Fibroblast of pulmonary artery (primary cell): ENCODE data around the gene RFPL2.

ENCODE experiments used
- DNase-seq: peaks from one replicate; pipeline ENCODE4 v3.0.0-alpha.2; 2010; ENCODE audit warnings: low read depth
- H3K4me3 ChIP-seq: replicated peaks from 2 replicates; pipeline ENCODE4 v1.5.1; 2011; ENCODE audit warnings: low read depth, mild to moderate bottlenecking, control low read depth, low read length, moderate library complexity
- TF ChIP-seq, protein P1 (sequence below): IDR thresholded peaks from 2 replicates; pipeline ENCODE4 v1.5.1; 2011; ENCODE audit warnings: mild to moderate bottlenecking, control low read depth, low read length, inconsistent platforms; ENCODE audit errors: missing control alignments

Gene RFPL2

DNA sequence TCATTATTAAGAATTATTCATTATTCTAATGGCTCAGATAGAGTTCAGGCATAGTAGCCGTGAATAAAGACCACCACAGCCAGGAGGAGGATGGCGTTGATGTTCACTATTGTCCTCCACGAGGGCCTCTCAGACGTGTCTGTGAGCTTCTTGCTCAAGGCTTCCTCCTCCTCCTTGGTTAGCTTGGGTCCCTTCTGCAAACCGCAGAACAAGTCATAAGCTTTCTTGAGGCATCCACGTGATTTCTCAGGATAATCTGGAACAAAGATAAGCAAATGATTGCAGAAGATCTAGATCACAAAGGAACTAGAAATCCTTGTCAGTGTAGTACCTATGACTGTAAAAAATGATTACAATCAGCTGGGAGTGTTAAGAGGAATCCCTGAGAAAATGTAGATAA, 13.6 kb upstream of the RFPL2 start:
- DNase-seq, result no peak
- TF ChIP-seq, protein P1, sequence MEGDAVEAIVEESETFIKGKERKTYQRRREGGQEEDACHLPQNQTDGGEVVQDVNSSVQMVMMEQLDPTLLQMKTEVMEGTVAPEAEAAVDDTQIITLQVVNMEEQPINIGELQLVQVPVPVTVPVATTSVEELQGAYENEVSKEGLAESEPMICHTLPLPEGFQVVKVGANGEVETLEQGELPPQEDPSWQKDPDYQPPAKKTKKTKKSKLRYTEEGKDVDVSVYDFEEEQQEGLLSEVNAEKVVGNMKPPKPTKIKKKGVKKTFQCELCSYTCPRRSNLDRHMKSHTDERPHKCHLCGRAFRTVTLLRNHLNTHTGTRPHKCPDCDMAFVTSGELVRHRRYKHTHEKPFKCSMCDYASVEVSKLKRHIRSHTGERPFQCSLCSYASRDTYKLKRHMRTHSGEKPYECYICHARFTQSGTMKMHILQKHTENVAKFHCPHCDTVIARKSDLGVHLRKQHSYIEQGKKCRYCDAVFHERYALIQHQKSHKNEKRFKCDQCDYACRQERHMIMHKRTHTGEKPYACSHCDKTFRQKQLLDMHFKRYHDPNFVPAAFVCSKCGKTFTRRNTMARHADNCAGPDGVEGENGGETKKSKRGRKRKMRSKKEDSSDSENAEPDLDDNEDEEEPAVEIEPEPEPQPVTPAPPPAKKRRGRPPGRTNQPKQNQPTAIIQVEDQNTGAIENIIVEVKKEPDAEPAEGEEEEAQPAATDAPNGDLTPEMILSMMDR, result no peak

DNA sequence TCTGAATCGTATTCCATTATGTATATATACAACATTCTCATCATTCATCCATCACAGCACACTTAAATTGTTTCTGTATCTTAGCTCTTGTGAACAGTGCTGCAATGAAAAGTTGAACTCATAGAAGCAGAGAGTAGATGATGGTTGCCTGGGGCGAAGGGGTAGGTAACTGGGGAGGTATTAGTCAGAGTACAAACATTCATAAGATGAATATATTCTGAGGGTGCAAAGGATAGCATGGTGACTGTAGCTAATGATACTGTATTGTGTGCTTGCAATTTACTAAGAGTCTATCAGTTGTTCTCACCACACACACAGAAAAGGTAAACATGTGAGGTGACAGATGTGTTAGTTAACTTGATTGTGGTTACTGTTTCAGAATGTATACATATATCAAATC, 12.6 kb upstream of the RFPL2 start:
- no peak for DNase-seq
- H3K4me3 ChIP-seq, result no peak overlapping the region
- TF ChIP-seq, protein P1, result no peak

More for the DNA sequence above, 13.6 kb upstream of the RFPL2 start:
- no peak overlapping the region for H3K4me3 ChIP-seq

DNA sequence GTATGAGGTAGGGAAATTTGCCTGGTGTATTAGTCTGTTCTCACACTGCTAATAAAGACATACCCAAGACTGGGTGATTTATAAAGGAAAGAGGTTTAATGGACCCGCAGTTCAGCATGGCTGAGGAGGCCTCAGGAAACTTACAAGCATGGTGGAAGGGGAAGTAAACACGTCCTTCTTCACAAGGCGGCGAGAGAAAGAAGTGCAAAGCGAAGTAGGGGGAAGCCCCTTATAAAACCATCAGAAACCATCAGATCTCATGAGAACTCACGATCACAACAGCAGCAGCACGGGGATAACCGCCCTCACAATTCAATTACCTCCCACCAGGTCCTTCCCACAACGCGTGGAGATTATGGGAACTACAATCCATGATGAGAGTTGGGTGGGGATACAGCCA, 12.0 kb upstream of the RFPL2 start:
- no peak for DNase-seq
- TF ChIP-seq, protein P1, result no peak
- H3K4me3 ChIP-seq, result no peak overlapping the region

DNA sequence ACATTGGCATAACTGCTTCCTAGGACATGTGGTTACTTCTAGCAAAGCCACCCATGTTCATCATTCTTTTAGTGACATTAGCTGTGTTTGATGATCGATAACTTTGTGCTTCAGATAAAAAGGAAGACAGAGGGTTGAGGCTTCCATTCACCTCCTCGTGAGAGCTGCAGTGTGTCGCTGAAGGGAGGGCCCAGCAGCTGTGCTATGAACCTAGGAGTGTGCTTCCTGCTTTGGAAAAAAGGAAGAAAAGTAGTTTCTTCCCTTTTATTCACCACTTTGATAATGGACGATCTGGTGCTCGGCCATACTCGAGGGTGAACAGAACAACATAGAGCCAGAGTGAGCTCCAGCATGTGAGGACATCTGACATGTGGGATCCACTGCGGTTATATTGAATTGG, 6.1 kb upstream of the RFPL2 start:
- H3K4me3 ChIP-seq, result no peak overlapping the region
- no peak for DNase-seq
- TF ChIP-seq, protein P1, result no peak

DNA sequence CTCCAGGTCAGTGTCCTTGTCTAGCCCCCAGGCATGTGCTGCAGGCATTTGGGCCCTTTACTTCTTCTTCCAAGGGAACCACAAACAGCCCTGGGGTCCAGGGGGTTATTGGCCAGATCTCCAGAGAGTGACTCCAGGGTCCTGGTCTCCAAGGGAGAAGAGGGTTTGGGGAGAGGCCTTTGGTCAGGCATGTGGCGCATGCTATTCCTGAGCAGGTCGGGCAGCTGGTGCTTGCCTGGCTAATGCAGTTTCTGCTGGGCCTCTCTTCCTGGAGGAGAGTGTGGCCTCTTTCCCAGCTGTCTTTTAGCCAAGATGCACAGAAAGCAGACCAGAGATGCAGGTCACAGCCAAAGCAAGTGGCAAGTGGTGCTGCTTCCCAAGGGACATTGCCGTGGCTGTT, 3.8 kb upstream of the RFPL2 start:
- TF ChIP-seq, protein P1, result no peak
- DNase-seq, result no peak
- no peak overlapping the region for H3K4me3 ChIP-seq

DNA sequence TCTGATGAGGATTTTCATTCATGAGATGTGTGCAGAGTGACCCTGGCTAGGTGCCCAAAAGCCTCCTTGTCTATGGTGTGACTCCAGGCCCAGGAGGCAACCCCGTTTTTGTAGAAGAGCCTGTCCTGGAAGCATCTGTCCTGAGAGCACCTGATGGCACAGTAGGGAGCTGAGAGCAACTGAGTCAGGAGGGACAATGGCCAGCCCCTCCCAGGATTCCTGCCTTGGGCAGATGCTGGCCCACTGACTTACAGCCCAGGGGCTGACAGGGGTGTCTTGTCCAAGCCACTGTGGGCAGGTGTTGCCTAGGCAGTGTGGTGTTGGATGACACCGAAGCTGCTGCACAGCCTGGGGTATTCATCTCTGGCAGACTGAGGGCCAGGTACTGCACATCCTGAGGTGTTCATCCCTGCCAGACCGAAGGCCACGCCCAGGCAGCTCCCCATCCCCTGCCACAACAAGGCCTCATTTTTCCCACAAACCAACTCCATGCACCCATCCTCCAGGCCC, 3.2 kb upstream of the RFPL2 start:
- no peak overlapping the region for H3K4me3 ChIP-seq
- TF ChIP-seq, protein P1, result no peak
- no peak for DNase-seq
